Stimulated activated naive CD8-positive, alpha-beta T cell treated with anti-CD3 and anti-CD28 coated beads, Interleukin-15, Interleukin-2, amounts not matched to agents 100 U/mL and 50 U/mL, for 24 hours (primary cell): Measurements from ENCODE around the gene PSMB10.

Source experiments
- ATAC-seq: fragments of 150-1000 bp; cut with Tn5 transposase; one replicate; pipeline ENCODE4 v1.10.0; 2021
- DNase-seq: peaks from one replicate; pipeline ENCODE4 v3.0.0; 2021

The PSMB10 gene

DNA sequence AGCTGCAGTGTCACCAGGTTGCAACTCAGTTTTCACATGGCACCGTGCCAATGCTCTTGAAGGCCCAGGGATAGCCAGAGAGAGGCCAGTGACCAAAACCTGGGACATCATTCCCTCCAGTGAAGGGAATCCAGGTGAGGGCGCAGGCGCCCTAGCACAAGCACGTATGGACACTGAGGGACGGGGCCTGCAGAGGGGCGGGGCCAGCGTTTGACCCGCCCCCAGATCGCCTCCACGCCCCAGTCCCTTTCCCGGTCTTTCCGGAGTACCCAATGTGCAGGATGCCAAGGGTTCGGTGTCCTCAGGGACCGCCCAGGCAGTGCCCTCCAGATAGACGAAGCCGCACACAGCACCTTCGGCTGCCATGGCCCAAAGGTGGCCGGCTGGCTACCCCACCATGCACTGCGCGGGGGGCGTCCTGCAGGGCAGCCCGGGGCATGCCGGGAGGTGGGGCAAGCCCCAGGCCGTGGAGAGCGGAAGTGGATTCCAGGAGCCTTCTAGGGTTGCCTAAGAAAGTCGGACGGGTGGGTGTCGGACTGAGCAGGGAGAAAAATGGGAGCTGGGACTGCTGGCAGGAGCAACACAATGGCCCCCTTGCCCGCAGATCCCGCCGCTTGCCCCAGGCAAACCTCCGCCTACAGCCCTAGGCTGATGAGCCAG lies 27.1 kb upstream of the PSMB10 start:
- ATAC-seq: no peak
- no peak for DNase-seq

DNA sequence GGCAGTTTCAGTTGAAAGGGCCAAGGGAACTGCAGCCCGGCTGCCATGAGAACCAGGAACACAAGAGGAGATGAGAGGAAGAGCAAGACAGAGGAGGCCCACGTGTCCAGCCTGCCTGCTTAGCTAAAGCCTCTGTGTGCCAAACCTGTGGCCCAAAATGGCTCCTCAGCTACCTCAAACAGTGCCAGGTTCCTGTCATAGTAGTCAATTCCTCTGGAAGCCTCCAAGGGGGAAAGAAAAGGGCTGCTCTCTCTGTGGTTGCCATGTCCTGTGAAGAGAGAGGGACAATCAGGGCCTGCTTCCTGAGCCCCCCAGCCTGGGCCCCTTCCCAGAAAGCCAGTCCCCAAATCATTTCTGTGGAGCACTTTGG lies 26.6 kb upstream of the PSMB10 start:
- DNase-seq: no peak
- no peak for ATAC-seq

DNA sequence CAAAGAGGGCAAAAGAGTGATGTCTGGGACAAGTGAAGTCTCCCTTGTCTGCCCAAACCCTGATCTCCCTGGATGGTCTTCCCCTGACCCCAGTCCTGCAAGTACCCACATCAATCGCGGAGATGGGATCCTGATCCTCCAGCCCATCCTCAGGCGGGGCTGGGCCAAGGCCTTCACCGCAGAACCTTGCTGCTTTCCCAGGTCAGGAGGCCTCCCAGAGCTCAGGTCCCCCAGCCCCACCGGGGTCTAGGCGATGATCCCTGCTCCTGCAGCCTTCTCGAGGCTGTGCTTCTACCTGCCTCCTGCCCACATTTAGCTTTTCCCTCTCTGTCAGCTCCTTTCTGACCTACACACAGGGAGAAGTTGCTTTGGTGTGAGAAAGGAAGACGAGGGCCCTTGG lies 25.5 kb upstream of the PSMB10 start:
- ATAC-seq (no peak), DNase-seq (no peak)

DNA sequence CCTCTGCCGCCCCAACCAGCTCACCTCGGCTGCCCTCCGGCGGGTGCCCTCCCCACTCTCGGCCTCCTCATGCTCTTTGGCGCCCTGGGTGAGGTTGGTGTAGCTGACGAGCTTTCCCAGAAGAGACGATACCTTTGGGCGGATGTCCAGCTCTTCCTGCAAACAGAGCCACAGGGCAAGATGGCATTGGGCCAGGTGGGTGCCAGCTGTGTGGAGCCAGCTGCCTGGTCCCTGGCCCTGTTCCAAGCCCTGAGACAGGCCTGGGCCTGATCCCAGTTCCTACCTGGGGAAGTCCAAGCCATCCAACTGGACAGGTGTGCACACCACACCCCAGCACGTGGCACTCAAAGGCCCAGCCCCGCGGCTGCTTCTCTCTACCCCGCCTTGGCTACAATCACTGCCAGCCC lies 24.9 kb upstream of the PSMB10 start:
- DNase-seq: no peak
- ATAC-seq: no peak

DNA sequence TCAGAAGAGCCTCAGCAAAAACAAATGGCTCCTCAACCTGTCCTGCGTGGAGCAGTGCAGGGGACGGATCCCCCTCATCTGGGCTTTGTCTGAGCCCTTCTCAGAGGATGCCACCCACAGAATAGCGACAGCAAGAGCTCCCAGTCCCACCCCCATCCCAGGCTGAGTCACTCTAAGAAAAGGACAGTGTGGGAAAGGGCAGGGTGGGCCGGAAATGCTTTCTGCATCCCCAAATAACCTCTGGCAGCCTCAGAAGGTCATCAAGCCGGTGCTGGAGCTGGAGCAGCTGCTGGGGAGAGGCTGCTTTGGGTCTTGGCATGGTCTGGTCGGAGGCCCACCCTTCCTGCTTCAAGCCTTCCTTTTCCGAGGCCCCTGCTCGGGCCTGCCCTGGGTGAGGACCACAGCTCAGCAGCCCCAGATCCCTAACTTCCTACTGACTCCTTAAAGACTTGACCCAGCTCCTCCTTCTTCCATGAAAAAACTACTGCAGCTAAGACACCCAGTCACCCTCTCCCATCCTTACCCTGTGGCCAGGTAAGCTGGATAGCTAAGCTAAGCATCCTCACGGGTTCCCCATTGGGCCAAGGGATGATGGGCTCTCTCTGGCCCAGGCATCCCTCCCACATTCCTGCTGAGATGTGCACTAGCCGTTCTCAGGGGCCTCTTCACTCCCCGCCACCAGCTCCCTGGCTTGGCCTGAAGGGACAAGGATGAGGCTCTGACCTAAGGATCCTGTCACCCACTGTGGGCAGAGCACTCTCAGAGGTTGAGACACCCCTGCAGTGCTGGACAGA lies 23.1 kb upstream of the PSMB10 start:
- DNase-seq (no peak), ATAC-seq (no peak)

DNA sequence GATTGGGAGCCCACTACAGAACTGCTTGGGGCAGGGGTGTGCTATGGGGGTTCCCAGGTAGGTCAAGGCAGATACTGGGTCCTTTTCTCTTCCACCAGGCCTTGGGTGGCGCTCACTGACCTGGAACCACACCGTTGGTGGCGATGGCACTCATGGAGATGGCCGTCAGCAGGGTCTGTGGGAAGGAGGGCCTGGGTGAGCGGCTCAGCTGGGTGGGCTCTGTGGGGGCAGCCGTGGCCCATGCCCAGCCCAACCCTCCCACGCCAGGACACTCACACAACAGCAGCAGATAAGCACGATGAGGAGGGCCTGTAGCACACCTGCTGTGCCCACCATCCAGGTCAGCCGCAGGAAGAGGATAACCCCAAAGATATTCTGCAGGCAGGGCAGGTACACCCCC lies 21.0 kb upstream of the PSMB10 start:
- ATAC-seq: no peak
- no peak for DNase-seq

DNA sequence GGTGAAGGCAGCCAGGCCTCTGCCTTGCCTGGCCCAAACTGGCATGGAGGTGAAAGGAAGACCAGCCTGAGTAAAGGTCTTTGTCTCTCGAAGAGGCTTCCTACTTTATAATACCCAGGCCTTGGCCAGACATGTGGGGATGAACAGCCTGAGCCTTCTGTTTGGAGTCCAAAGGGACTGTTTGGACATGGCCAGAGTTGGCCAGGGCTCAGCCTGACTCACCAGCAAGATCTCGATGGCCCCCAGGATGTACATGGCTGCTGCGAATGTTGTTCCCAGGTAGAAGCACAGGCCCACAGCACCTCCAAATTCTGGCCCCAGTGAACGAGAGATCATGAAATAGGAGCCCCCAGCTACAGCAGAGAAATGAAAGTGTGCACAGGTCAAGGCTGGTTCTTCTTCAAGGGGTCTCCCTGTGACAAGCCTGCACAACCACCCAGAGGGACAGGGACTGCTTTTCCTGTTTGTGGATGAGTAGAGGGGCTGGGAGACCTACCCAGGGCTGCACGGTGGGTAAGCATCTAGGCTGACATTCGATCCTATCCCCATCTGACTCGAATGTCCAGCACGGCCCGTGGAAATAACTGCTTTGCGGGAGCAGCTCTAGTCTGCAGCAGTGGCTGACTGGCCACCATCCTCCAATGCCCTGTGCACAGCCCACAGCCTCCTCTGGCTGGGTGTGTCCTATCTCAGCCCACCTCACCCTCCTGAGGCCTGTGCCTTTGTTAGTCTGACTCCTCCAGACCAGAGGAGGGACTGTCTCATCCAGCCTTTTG lies 18.0 kb upstream of the PSMB10 start:
- ATAC-seq: no peak

DNA sequence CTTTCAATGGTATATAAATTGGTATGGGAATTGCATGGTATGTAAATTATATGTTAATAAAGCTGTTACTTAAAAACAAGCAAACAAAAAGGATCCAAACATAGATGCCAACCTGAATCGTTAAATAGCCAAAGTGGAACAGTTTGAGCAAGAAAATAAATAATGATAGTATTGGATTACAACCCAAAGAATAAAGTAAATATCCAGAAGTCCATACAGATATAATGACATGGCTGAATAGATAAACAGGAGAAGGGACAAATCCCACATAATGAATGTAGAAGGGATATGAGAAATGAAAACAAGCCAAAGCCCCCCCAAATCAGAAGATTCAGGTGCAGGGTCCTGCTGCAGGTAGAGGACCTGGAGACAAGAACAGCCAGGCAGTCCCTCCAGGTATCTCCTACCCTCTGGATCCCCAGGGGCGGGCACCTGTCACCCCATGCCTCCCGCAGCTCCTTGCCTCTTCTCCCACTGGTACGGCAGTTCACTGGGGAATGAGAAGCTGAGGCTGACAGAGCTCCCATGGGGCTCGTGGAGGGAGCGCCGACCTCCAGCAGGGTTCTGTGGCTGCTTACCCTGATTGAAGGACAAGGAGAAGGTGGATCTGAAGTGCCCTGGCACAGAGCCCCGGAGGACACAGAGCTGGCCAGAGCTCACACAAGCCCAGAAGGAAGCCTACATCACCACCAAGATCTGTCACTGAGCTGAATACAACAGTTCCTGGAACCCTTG lies 17.2 kb upstream of the PSMB10 start:
- no peak for ATAC-seq
- DNase-seq: no peak

More for the DNA sequence above, 18.0 kb upstream of the PSMB10 start:
- no peak for DNase-seq

DNA sequence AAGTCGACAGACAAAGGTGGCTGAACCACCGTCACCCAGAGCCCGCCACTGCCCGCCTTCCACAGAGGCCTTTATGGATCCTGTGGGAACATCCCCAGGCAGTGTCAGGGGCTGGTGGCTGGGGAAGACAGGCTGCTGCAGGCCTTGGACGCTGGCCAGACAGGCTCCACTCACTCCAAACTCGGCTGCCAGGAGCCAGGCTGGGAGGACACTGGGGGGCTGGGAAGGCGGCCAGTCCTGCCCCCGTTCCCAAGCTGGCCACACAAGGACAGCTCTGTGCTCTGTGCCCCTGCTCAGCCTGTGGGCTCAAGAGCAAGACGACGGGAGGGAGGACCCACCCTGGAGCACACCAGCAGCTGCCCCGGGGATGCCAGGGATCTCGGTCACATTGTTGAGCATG lies 14.8 kb upstream of the PSMB10 start:
- ATAC-seq: no peak

DNA sequence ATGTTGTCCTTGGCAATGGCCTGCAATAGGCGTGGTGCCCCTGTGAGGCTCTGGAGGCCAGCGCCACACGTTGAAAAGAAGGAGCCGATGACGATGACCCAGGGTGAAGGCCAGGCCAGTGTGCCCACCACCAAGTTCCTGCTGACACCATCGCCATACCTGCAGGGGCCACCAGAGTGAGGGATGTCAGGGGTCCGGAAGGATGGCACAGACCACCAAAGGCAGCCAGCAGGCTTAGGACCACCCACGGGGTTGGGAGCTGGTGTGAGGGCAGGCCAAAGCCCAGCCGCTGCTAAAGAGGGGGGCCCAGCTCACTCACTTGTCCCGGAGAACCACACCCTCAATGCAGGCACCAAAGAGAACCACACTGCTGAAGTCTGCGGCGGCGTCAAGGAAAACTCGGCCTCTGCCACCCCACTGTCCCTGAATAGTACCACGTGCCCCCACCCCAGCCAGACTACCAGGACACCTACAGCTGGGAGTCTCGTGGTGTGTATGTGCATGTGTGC lies 13.7 kb upstream of the PSMB10 start:
- no peak for DNase-seq

More for the DNA sequence above, 14.8 kb upstream of the PSMB10 start:
- DNase-seq: no peak

DNA sequence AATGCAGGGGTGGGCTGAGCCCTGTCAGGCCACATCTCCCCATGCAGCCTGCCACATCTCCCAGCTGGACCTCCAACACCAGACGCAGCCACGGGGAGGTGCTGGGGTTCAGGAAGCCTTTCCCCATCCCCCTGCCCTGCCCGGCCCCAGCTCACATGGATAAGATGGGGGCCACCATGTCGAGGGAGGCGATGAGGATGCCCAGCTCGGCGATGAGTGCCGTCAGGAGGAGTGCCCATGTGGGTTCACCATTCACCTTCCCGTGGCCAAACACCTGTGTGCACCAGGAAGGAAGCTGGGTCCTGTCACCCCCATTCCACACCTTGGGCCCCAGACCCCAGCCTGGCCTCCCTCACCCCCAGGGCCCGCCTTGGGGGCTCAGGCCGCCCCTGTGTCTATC lies 13.0 kb upstream of the PSMB10 start:
- DNase-seq: no peak
- no peak for ATAC-seq

More for the DNA sequence above, 13.7 kb upstream of the PSMB10 start:
- ATAC-seq: no peak

DNA sequence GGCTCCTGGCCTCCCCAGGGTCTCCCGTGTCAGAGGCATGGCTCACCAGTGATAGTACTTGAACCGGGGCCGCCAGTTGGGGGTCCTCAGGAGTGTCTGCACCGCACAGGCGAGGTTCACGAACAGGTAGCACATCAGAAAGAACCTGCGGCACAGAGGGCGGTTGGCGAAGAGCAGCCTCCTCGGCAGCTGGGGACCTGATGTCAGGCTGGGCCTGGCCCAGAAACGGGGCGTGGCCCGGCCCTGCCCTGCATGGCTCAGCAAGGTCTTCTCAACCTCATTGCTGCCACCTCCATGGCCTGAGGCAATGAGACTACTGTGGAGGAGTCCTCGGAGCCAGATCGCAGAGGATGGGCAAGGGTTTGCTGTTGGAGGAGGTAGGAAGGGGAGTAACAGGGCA lies 11.4 kb upstream of the PSMB10 start:
- ATAC-seq: no peak
- no peak for DNase-seq

DNA sequence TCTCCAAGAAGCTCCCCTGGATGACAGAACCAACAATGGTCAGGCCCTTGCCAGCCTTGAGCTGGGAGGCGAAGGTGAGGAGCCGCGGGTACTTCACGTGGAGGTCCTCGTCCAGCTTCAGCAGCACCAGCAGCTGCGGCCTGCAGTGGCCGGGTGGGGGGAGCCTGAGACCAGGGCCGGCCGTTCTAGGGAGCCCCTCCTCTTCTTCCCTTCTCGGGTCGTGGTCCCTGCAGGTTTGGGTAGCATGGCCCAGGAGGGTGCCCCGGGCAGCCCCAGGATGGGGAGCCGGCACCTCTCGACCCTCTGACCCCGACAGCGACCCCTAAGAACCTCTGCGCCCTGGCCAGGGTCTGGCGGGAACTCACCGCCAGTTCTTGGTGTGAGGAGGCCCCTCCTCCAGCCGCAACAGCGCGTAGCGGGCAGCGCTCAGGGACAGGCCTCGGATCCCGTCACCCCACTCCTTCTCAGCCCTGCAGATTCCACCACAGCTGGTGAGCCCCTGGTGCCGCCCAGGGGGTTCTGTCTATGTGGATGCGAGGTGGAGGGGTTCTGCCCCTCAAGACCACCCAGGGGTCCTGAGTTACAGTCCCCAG lies 10.4 kb upstream of the PSMB10 start:
- ATAC-seq (no peak), DNase-seq (no peak)

DNA sequence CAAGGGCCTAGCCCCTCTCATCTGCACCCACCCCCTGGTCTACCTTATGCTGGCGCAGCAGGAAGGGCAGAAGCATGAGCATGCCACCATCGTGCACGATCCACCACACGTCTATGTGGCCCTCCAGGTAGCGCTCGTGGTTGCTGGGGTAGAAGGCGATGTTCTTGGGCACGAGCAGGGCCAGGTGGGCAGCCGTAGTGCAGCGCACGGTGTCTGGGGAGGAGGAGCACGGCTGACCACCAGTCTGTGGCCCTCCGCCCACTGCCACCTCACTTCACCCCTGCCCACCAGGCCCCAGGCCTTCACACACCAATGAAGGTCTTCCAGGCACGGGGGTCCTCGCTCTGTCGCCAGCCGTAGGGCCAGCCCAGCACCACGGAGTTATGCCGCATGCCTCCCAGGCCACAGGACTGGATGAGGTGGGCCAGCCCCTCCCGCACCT lies 9.5 kb upstream of the PSMB10 start:
- no peak for ATAC-seq
- no peak for DNase-seq

DNA sequence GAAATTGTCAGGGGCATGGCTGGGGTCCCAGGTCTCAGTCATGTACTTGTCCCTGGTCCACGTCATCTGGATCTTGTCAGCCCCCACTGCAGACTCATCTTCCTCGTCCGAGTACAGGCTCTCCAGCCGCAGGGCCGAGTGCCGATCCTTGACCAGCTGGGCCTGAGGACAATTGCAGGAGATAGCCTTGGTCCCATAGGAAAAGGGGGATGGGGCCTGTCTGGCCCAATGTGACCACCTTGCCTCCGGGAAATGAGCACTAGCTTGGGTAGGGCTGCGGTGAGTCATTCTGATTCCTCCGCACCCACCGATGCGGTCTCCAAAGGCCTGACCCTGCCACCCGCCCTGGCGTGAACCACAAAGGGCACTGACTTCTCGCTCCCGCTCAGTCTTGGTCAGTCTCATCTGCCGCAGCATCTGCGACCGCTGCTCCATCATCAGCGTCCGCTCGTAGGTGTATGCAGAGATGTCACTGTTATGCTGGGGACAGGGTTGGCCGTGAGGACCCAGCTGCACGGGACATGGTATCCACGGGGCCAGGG lies 8.8 kb upstream of the PSMB10 start:
- ATAC-seq (no peak), DNase-seq (no peak)

DNA sequence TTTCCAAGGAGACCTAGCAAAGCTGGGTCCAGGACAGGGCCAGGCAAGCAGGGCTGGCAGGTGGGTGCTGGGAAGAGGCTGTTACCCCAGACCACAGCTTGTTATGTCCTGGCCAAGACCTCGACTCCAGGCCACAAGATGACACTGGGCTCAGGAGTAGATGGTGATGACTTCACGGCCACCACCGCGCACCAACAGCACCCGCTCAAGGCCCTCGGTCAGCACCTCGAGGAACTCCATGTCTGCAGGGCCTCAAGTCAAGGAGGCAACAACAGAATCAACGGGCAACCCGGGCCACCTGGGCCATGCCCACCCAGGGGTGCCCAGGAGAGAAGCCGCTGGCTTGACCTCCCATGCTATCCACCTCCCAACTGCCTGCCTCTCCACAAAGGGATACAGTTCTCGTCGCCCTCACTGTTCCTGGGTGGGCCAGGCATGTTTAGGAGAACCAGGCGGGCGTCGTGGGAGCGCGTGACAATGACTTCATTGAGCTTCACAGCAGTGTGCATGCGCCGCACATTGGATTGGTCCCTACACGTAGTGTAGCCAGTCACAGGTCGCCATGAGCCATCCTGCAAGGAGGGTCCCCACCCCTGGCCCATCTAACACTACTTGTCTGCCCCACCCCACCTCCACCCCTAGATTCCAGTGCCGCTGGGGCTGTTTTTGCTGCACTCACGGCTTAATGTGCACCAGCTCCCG lies 8.2 kb upstream of the PSMB10 start:
- no peak for DNase-seq
- ATAC-seq: no peak

DNA sequence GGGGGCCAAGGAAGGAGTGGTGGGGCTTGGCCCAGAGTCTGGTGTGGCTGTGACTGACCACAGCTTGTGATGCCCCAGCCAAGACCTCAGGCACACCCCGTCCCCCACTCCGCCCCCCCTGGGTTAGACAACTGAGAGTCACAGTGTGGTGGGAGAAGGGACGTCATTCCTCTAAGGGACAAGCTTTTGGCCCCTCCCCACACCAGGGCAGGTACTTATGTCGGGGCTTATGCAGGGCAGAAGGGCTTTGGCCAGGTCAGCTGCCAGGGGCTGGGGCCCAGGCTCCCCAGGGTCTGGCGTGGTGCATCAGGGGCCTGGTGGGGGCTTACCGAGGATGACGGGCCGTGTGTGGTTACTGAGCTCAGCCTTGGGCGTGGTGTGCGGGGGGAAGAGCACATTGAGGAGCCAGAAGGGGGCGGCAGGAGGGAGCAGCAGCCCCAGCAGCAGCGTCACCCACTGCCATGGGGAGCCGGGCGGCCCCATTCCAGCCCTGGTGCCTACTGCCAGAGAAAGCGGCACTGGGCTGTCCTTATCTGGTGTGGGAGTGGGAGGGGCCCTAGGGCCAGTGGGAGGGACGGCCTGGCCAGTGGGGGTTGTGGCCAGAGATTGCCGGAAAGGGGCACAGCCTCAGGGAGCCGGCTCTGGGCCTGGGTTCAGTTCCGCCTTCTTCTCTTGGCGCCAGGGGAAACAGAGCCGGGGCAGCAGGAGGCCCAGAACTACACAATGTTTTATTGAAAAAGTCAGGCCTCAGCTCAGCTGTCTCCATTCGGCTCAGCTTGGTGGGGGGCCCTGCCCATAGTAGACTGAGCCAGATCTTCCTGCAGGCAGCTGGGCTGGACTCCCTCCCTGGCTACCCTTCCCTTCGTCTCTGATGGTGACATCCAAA lies 7.2 kb upstream of the PSMB10 start, which contains the start of gene LCAT:
Gene LCAT (minus strand): TSS at position 502 of the 886 bp plus-strand sequence. CDS start 19 bp downstream, at position 483.
- no peak for ATAC-seq

DNA sequence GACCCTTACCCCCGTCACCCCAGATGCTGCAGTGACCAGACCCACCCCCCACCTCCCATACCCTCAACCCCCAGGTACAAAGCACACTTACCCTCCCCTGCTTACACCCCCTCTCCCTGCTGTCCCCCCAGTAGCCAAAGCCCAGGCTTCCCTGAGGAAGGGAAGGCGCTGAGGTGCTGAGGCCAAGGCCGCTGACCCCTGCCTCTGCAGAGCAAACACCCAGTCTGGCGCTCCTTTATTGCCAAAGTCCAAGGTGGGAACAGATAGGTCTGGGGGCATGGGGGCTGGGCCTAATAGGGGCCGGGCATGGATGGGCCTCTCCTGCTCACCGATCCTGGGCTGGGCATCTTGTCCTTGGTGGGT lies 6.6 kb upstream of the PSMB10 start:
- no peak for ATAC-seq
- no peak for DNase-seq

More for the DNA sequence above, 7.2 kb upstream of the PSMB10 start, which contains the start of gene LCAT:
- DNase-seq: no peak

DNA sequence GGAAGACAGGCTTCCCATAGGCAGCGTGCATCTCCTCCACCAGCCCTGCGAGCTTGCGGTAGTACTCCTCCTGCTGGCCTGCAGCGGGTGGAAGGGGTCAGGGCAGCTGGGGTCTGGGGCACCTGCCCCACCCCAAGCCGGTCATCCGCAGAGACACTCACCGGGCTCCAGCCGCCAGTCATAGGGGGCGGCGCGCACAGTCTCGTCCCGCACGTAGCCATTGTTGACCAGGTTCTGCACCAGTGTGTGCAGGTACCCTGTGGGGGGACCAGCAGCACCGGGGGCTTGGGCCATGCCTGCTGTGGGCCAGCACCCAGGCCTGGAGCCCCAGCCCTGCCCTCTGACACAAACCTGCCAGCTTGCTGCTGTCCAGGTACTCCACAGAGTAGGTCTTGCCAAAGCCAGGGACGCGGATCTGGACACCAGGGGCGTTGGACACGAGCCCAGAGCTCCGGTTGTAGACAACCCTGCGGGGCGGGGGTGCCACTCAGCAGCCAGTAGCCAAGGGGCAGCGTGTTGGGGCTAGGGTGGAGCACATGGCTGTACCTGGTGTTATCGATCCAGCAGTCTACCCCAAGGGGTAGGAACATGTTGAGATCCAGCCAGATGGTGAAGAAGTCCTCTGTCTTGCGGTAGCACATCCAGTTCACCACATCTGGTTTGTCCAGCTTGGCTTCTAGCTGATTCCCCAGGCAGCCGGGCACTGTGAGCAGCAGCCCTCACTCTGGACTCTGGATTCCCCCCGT lies 6.0 kb upstream of the PSMB10 start:
- no peak for ATAC-seq
- DNase-seq: no peak
